Neural crest cell (in vitro differentiated cells): ENCODE data around the gene SEL1L3. TPM values are rescaled to one million over a fixed set of nuclear protein-coding genes. Genes with fewer than 3 reads are reported as not detected.

Source experiments
- DNase-seq: peaks from one replicate; pipeline ENCODE4 v3.0.0; 2021; ENCODE audit warnings: low read depth, mixed read lengths, low spot score
- H3K27ac Mint-ChIP-seq: one replicate; pipeline ENCODE4 v1.8.0; 2021; ENCODE audit warnings: mild to moderate bottlenecking, mixed read lengths; ENCODE audit not compliant: unreplicated experiment
- H3K27me3 Mint-ChIP-seq: 2 replicates; pipeline ENCODE4 v1.8.0; 2021; ENCODE audit warnings: low read depth, mild to moderate bottlenecking, mixed read lengths
- H3K36me3 Mint-ChIP-seq: 2 replicates; pipeline ENCODE4 v1.8.0; 2021; ENCODE audit warnings: low read depth, mild to moderate bottlenecking, mixed read lengths
- H3K4me1 Mint-ChIP-seq: 2 replicates; pipeline ENCODE4 v1.8.0; 2021; ENCODE audit warnings: mixed read lengths
- H3K4me3 Mint-ChIP-seq: one replicate; pipeline ENCODE4 v1.8.0; 2021; ENCODE audit warnings: mild to moderate bottlenecking, mixed read lengths
- H3K9me3 Mint-ChIP-seq: 2 replicates; pipeline ENCODE4 v1.8.0; 2021; ENCODE audit warnings: mixed read lengths
- total RNA-seq: library from RNA; stranded (reverse); gene quantifications from 2 replicates; pipeline ENCODE4 v1.2.1, GENCODE V29; 2021
- TF ChIP-seq, protein P1 (sequence below): fragments of 200-600 bp; sonication (generic); conservative IDR thresholded peaks from 2 replicates; pipeline ENCODE4 v1.5.0; 2021; ENCODE audit warnings: antibody characterized with exemption, mild to moderate bottlenecking

SEL1L3 gene
- total RNA-seq, 1 donor from 2014 or later = 3.4 TPM

DNA sequence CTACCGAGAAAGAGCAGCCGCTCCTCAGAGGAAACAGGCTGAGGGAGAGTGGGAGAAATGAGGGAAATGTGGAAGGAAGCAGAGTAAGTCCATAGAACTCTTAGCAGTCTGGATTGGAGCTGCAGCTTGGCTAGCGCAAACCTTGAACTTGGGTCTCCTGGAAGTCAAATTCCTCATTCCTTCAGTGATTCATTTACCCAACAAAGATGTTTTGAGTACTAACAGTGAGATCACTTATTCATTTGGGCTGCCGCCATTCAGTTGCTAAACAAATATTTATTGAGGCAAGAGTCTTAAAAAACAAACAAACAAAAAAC is 51.5 kb downstream of the SEL1L3 start:
- no peaks in the 10 kb centered on the region for H3K27me3 Mint-ChIP-seq
- peaks cover 15% of the 10 kb centered on the region for H3K4me1 Mint-ChIP-seq
- no peaks in the 10 kb centered on the region for H3K9me3 Mint-ChIP-seq
- no peak overlapping the region for H3K4me3 Mint-ChIP-seq
- H3K36me3 Mint-ChIP-seq = no peaks in the 10 kb centered on the region
- TF ChIP-seq, protein P1, sequence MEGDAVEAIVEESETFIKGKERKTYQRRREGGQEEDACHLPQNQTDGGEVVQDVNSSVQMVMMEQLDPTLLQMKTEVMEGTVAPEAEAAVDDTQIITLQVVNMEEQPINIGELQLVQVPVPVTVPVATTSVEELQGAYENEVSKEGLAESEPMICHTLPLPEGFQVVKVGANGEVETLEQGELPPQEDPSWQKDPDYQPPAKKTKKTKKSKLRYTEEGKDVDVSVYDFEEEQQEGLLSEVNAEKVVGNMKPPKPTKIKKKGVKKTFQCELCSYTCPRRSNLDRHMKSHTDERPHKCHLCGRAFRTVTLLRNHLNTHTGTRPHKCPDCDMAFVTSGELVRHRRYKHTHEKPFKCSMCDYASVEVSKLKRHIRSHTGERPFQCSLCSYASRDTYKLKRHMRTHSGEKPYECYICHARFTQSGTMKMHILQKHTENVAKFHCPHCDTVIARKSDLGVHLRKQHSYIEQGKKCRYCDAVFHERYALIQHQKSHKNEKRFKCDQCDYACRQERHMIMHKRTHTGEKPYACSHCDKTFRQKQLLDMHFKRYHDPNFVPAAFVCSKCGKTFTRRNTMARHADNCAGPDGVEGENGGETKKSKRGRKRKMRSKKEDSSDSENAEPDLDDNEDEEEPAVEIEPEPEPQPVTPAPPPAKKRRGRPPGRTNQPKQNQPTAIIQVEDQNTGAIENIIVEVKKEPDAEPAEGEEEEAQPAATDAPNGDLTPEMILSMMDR = no peak
- H3K27ac Mint-ChIP-seq = no peak overlapping the region
- no peak for DNase-seq

DNA sequence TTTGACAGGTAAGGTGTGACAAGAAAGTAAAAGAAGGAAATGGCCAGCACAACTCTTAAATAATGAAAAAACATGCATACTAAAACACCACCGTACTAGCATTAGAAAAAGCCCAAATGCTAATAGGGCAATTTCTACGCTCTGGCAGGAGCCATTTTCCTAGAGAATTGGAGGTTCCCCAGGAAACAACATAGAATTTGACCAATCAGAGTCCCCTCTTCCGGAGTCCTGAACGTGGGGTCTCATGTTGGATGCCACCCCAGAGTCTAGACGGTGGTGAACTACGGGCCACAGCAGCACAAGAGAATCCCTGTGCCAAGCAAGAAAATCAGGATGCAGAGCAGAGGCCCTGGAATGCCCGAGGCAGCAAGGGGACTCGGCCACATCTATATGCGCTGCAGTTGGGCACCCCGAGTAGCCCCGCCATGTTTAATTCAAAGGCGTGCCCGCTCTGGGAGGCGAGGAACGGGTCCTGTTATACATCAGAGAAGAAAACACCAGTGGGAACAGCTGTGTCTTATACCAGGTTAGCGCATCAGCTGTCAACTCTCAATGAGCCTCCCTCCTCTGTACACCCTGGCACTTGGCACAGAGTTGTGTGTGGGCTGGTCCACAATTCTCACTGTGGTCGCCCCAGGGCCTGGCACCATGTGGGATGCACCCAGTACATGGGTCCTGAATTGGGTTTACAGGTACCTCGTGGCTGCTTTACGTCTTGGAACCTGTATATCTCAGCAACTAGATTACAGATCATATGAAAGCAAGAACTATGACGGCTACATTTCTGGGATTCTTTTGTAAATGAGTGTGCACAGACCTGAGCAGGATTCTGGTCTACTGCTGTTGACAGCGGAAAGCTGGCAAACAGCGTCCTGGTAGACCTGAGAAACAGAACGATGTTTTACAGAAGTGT is 52.1 kb downstream of the SEL1L3 start:
- Mint-ChIP-seq H3K4me3 (no peak overlapping the region), H3K4me1 (peaks cover 15% of the 10 kb centered on the region), H3K36me3 (no peaks in the 10 kb centered on the region), H3K27ac (no peak overlapping the region), H3K27me3 (no peaks in the 10 kb centered on the region), H3K9me3 (no peaks in the 10 kb centered on the region)
- TF ChIP-seq, protein P1 = no peak
- DNase-seq = no peak

DNA sequence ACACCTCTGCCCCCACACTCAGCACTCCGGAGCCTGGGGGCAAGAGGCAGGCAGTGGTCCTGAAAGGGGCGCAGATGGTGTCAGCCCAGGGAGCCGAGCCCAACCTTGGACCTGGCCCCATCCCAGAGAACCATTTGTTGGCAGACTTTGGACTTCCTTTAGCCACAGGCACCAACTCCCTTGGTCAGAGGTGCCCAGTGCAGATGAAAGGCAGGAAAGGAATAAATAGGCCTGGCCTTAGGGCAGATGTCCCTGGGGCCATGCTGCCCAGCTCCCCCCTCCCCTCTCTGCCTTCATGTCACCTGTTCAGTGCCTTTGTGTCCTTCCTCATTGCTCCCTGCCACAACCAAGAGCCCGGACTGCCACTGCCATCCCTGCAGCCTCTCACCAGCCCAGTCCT is 52.8 kb downstream of the SEL1L3 start:
- no peak for DNase-seq
- Mint-ChIP-seq H3K4me1 (peaks cover 18% of the 10 kb centered on the region), H3K9me3 (no peaks in the 10 kb centered on the region), H3K4me3 (no peak overlapping the region), H3K27ac (no peak overlapping the region), H3K27me3 (no peaks in the 10 kb centered on the region), H3K36me3 (no peaks in the 10 kb centered on the region)
- TF ChIP-seq, protein P1 = no peak

DNA sequence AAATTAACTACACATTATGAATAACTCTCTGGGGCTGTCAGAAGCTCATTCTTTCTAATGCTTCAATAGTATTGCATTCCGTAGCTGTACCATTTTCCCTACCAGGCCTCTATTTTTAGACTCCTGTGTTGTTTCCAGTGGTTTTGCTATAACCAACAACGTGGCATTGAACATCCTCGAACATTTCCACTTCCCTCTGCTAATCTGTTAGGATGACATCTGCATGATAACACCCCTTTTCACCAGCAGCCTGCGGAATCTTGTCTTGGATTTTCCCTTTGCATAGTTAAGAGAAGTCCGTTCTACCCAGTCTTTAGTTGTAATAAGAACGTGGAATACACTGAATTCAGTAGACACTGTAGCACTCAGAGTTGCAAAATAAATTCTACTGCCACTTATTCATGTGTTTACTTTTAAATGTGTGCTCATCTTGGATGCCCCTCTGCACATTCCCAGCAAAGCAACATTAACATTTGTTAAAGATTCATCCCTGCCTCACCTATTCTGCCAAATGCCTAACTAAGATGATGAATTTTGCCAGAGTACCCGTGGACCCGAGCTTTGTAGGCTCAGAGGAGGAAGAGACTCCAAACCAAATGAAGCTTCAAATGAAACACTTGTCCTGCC is 55.6 kb downstream of the SEL1L3 start:
- TF ChIP-seq, protein P1 = no peak
- H3K9me3 Mint-ChIP-seq = no peaks in the 10 kb centered on the region
- no peak overlapping the region for H3K27ac Mint-ChIP-seq
- no peak for DNase-seq
- no peaks in the 10 kb centered on the region for H3K27me3 Mint-ChIP-seq
- no peak overlapping the region for H3K4me3 Mint-ChIP-seq
- H3K36me3 Mint-ChIP-seq = no peaks in the 10 kb centered on the region
- peaks cover 3% of the 10 kb centered on the region for H3K4me1 Mint-ChIP-seq

DNA sequence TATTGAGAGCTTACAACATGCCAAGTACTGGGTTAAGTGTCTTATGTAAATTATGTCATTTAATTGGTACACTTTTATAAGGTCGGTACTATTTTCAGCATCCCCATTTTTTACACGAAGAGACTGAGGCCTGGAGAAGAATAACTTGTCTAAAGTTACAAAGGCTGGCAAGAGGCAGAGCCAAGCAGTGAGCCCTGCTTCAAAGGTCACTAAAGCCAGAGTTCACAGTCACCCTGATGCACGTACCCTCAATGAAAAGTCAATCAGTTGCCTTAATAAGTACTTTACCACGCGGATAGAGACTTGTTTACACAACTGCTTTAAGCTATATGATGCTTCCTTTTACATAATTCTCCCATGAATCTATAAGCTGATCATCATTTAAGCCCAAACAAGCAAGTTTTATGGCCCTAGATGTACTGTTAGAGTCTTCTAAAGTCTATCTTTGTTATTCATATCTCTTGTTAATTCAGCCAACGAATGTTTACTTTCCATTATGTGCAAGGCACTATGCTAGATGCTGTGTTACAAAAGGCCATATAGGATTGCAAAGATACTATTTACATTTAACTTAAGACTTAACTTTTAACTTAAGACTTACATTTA is 57.4 kb downstream of the SEL1L3 start:
- TF ChIP-seq, protein P1 = no peak
- H3K27me3 Mint-ChIP-seq = no peaks in the 10 kb centered on the region
- H3K4me1 Mint-ChIP-seq = peaks cover 3% of the 10 kb centered on the region
- no peak overlapping the region for H3K27ac Mint-ChIP-seq
- DNase-seq = no peak
- no peaks in the 10 kb centered on the region for H3K9me3 Mint-ChIP-seq
- H3K4me3 Mint-ChIP-seq = no peak overlapping the region
- H3K36me3 Mint-ChIP-seq = no peaks in the 10 kb centered on the region
